Measurements from ENCODE around the gene TRPC4AP. TPM values are rescaled to one million over a fixed set of nuclear protein-coding genes. Genes with fewer than 3 reads are reported as not detected.

The TRPC4AP gene
- total RNA-seq, 2 experiments from 2014 or later, result 63.5 to 65.7 TPM

DNA sequence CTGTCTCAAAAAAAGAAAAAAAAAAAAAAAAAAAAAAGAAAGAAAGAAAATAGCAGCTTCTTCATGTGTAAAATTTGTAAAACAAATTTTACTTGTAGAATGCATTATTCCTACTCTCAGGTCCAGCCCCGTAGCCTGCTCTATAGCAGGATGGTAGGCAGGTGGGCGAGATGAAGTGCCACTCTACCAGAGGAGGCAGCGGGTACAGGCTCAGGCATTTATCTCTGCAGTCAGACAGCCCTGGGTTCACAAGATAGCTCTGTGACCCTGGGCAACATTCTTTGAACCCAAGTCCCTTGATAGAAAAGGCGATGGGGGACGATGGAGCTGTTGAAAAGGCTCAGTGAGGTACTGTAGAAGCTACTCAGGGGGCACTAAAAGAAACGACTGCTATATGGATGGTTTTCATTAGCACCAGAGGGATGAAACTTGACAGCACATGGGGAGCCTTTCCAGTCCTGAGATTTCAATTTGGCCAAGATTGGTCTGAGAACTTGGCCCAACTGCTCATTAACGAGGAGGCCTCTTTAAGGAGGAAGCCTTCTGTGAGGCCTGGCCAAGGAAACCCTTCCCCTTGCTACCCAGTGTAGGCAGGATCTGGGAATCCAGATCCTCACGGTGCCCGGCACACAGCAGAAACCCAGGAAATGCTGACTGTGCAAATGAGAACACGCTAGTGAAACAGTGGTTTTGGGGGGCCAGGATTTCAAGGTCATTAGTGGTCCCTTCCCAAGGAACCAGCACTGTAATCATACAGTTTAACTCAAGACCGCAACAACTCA is 73.8 kb downstream of the TRPC4AP start:
- Mint-ChIP-seq H3K27ac (no peak overlapping the region), H3K36me3 (ENCODE audit: low read depth) (peaks cover 35% of the 10 kb centered on the region), H3K27me3 (no peaks in the 10 kb centered on the region), H3K4me3 (no peak overlapping the region), H3K4me1 (no peaks in the 10 kb centered on the region), H3K9me3 (no peaks in the 10 kb centered on the region)
- POLR2A ChIA-PET, result interaction anchor here (1.1 kb wide), 1 partner anchor 20 kb away, joined by 4 read pairs; no protein-coding TSS in a partner anchor
- DNase-seq, result no peak
- CTCF ChIA-PET, result interaction anchor here (0.7 kb wide), 1 partner anchor 215 kb away, joined by 4 read pairs; no protein-coding TSS in a partner anchor

DNA sequence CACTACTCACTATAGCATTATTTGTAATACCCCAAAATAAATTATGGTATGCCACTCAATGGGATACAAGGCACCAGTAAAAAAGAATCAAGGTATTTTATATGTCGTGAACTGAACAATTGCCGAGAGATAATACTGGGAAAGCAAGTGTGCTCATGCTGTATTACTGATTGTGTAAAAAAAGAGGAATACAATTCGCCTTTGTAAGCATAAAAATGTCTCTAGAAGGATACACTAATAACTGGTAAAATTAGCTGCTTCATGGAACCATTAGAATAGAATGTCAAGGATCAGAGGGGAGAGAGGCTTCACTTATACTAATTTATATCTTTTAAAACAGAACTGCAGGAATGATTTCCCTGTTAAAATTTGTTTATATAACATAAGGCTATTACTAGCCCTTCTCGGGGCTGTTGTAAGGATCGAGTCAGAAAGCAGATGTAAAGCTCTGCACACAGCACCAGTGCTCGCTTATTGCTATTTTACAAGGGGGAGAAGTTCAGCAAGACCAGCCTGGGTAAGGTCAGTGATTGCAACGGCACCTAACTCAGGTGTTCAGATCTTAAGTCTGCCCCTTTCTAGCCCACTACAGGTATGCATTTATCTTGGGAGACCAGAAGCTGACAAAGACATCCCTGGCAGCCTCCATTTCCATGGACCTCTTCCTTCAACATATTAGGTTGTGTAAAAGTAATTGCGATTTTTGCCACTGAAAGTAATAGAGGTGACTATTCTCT is 75.3 kb downstream of the TRPC4AP start:
- no peaks in the 10 kb centered on the region for H3K4me1 Mint-ChIP-seq
- ChIA-PET CTCF (no interaction called here), POLR2A (no interaction called here)

DNA sequence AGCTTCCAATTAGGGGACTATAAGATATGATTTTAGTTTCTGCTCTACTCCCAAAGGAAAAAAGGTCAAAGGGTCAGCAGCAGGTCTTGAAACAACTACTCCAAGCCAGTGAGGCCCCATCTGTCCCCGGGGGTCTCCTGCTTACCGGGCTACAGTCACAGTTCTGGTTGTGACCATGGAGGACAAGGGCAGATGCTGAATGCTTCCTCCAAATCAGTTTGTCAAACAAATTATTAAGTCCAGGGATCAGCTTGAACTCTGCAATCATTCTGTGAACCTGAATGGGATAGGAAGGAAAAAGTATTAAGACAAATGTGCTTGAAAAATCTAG is 76.8 kb downstream of the TRPC4AP start:
- ChIA-PET CTCF (no interaction called here), POLR2A (no interaction called here)
- peaks cover 57% of the 10 kb centered on the region for H3K36me3 Mint-ChIP-seq (ENCODE audit: low read depth)

More for the DNA sequence above, 75.3 kb downstream of the TRPC4AP start:
- H3K27me3 Mint-ChIP-seq, result no peaks in the 10 kb centered on the region
- peaks cover 49% of the 10 kb centered on the region for H3K36me3 Mint-ChIP-seq (ENCODE audit: low read depth)
- H3K9me3 Mint-ChIP-seq, result no peaks in the 10 kb centered on the region
- H3K4me3 Mint-ChIP-seq, result no peak overlapping the region
- no peak for DNase-seq
- H3K27ac Mint-ChIP-seq, result no peak overlapping the region

DNA sequence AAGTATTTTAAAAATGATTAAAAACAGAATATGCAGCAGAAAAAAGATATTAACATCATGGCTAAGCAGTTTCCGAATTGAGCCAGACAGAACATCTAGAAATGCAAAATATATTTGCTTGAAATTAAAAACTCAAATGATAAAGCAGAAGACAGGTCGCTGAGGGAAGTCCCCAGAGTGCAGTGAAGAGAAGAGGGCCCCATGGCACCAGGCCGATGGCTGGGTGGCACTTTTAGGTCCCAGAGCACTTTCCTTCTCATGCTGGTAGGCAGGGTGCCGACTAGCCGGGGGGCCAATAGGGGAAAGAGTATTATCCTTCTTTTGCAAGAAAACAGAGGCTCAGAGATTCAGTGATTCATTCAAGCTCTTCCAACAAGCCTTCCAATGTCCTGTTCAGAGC is 78.1 kb downstream of the TRPC4AP start:
- no peak overlapping the region for H3K4me3 Mint-ChIP-seq
- ChIA-PET CTCF (no interaction called here), POLR2A (no interaction called here)
- no peaks in the 10 kb centered on the region for H3K27me3 Mint-ChIP-seq
- H3K4me1 Mint-ChIP-seq, result peaks cover 12% of the 10 kb centered on the region
- DNase-seq, result no peak
- no peaks in the 10 kb centered on the region for H3K9me3 Mint-ChIP-seq
- no peak overlapping the region for H3K27ac Mint-ChIP-seq
- H3K36me3 Mint-ChIP-seq (ENCODE audit: low read depth), result peaks cover 60% of the 10 kb centered on the region

More for the DNA sequence above, 76.8 kb downstream of the TRPC4AP start:
- no peak overlapping the region for H3K4me3 Mint-ChIP-seq
- peaks cover 2% of the 10 kb centered on the region for H3K4me1 Mint-ChIP-seq
- H3K27ac Mint-ChIP-seq, result no peak overlapping the region
- no peaks in the 10 kb centered on the region for H3K9me3 Mint-ChIP-seq
- H3K27me3 Mint-ChIP-seq, result no peaks in the 10 kb centered on the region
- peak; percentile 7 for DNase-seq

DNA sequence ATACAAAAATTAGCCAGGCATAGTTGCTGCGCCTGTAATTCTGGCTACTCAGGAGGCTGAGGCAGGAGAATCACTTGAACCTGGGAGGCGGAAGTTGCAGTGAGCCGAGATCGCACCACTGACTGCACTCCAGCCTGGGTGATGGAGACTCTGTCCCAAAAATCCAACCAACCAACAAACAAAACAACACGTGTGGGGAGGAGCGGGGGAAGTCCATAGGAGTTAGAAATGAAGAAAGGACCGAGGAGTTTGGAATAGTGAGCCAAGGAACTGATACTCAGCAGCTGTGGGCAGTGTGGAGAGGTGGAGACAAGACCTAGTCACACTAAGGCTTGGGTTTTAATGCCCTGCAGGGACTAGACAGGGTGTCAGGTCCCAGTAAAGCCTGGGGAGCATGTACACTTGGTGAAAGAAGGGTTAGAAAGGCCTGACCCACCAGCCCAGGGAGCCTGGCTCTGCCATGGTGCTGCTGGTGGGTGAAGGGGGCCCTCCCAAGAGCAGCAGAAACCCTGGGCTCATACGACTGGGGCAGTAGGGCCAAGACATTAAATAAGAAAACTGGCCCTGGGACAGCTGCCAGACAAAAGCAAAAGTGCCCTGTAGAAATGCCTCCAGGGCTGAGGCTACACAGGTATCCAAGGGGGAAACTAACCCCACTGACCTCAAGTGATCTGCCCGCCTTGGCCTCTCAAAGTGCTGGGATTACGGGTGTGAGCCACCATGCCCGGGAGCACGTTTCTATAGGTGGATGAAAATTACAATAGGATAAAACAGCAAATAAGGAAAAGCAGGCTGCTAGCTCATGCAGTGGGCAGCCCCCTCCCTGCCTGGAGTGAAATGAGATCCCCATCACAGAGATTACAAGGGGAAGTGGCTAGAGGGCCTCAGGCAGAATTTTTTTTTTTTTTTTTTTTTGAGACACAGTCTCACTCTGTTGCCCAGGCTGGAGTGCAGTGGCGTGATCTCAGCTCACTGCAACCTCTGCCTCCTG is 78.9 kb downstream of the TRPC4AP start:
- peak overlapping the region; percentile 32 for H3K27ac Mint-ChIP-seq
- ChIA-PET CTCF (no interaction called here), POLR2A (no interaction called here)
- H3K9me3 Mint-ChIP-seq, result no peaks in the 10 kb centered on the region
- no peak for DNase-seq
- H3K4me3 Mint-ChIP-seq, result no peak overlapping the region
- H3K4me1 Mint-ChIP-seq, result peaks cover 12% of the 10 kb centered on the region
- H3K36me3 Mint-ChIP-seq (ENCODE audit: low read depth), result peaks cover 68% of the 10 kb centered on the region
- no peaks in the 10 kb centered on the region for H3K27me3 Mint-ChIP-seq

DNA sequence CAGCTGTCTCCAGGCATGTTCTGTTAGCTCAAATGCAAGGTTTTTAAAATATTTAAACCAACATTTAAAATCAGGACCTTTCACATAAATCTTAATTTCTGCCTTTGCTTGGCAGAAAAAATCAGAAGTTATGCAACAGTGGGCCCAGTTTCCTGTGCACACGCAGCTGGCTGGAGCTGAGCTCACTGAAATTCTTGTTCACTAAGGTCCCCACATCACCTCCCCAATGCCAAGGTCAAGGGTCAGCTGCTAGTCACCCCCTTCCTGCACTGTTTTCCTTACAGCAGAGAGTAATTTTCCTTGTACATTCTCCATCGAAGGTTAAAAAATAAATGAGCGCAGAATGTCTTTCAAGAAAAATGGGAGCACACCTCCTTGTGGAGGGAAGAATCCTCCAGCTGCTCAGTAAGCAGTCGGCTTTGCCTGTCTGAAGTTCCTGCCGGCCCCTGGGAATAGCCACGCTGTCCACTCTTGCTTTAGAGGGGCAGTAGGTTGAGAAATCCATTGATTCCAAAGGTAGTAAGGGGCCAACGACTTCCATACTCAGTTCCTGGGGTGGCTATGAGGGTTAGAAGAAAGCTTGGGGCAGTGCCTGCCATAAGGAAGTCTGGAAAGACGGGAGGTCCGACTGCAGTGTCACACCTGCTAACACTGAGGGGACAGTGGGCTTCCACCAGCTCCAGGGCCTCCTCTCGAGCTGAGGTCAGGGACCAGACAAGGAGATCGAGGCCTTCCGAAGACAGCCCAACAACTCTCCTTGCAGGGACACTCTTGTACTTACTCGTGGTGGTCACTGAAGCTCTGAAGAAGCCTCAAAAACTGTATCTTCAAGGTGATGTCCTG is 80.2 kb downstream of the TRPC4AP start:
- POLR2A ChIA-PET, result no interaction called here
- Mint-ChIP-seq H3K27me3 (no peaks in the 10 kb centered on the region), H3K9me3 (no peaks in the 10 kb centered on the region), H3K4me1 (peaks cover 12% of the 10 kb centered on the region), H3K36me3 (ENCODE audit: low read depth) (peaks cover 76% of the 10 kb centered on the region), H3K27ac (no peak overlapping the region), H3K4me3 (no peak overlapping the region)
- no peak for DNase-seq
- CTCF ChIA-PET, result interaction anchor here (1.3 to 1.5 kb wide), 2 partner anchors 10 to 138 kb away, joined by 3 to 4 read pairs; no protein-coding TSS in a partner anchor

DNA sequence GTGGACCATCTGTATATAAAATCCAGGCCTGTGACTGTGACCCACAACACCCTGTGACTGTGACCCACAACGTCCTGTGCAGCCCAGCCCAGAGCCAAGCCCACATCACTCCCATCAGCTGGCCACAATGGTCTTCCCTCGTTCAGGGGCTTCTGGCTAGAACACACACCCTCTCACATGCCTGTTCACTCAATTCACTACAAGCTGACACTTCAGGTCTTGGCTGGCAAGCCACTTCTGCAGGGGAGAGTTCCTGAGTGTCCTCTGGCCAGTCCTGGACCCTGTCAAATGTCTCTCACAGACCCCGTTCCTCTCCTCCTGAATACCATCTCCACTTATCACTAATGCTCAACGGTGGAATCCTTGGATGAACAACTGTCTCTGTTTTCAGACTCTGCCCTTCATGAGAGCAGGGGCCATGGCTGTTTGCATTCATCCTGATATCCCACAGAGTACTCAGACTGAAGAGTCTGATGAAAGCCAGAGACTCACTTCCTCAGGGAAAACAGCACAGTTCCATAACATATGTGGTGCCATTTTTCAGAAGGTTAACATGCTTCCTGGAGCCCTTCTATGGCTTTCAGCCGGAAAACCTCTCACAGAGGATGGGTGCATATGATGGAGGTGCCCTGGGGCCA is 80.9 kb downstream of the TRPC4AP start:
- POLR2A ChIA-PET, result interaction anchor here (1.6 kb wide), 1 partner anchor 31 kb away, joined by 4 read pairs; no protein-coding TSS in a partner anchor
- Mint-ChIP-seq H3K27me3 (no peaks in the 10 kb centered on the region), H3K9me3 (no peaks in the 10 kb centered on the region), H3K4me3 (no peak overlapping the region), H3K36me3 (ENCODE audit: low read depth) (peaks cover 77% of the 10 kb centered on the region), H3K4me1 (peaks cover 12% of the 10 kb centered on the region), H3K27ac (no peak overlapping the region)
- CTCF ChIA-PET, result interaction anchor here (1.3 to 1.5 kb wide), 2 partner anchors 9 to 137 kb away, joined by 3 to 4 read pairs; no protein-coding TSS in a partner anchor
- no peak for DNase-seq

DNA sequence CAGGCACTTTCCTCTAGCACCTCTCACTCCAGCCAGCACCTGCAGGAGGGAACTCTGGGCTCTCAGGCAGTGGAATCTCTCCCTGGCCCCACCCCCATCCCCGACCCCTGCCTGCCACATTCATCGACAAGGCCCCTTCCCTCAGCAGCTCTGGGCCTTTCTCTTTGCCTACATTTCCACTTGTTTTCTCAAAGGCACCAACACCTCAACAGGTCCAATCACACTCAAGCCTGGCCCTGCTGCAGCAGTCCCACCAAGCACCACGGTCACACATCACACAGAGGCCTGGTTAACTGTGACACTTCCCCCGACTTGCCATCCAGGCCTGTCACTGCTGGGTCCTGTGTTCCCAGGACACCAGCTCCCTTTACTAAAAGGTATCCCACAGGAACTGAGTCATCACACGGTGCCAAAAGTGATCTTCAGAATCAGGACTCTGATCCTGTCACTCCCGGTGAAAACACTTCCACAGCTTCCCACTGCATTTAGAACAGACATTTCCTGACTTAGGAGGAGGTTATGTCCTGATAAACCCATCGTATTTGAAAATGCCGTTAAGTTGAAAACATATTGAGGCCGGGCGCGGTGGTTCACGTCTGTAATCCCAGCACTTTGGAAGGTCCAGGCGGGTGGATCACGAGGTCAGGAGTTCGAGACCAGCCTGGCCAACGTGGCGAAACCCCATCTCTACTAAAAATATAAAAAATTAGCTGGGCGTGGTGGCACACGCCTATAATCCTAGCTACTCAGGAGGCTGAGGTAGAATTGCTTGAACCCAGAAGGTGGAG is 82.0 kb downstream of the TRPC4AP start:
- peak overlapping the region; percentile 67 for H3K27ac Mint-ChIP-seq
- peaks cover 12% of the 10 kb centered on the region for H3K4me1 Mint-ChIP-seq
- ChIA-PET POLR2A (interaction anchor here (1.6 kb wide), 1 partner anchor 32 kb away, joined by 4 read pairs; no protein-coding TSS in a partner anchor), CTCF (interaction anchor here (1.3 to 1.5 kb wide), 2 partner anchors 8 to 136 kb away, joined by 3 to 4 read pairs; no protein-coding TSS in a partner anchor)
- no peaks in the 10 kb centered on the region for H3K27me3 Mint-ChIP-seq
- H3K36me3 Mint-ChIP-seq (ENCODE audit: low read depth), result peaks cover 79% of the 10 kb centered on the region
- H3K9me3 Mint-ChIP-seq, result no peaks in the 10 kb centered on the region
- DNase-seq, result no peak
- H3K4me3 Mint-ChIP-seq, result no peak overlapping the region

DNA sequence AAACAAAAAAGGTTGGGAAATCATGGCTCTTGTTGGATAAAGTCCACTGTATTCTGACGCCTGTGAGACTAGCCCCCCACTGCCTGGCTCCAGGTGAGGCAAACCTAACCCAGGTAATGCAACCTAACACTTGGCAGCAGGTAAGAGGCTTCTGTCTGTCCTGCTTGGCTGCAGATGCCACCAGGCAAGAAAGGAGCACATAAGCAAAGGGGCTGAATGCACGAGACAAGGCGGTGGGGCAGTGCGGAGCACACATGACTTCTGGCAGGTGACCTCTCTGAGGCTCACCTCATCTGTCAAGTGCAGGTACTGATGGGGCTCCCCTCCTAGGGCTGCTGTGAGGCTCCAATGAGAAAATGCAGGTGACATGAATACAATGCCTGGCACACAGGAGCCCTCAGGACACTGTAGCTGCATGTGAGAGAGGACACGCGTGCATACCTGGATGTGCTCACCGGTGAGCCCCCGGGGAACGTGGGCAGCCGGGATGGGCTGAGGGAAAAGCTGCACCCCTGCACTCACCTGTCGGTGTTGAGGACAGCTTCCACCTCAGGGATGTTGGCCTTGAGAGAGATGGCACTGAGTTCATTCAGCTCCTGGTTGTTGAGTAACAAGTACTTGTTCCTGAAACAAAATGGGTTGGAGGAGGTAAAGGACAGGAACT is 82.8 kb downstream of the TRPC4AP start:
- H3K36me3 Mint-ChIP-seq (ENCODE audit: low read depth), result peaks cover 80% of the 10 kb centered on the region
- no peak for DNase-seq
- ChIA-PET CTCF (no interaction called here), POLR2A (interaction anchor here (1.6 kb wide), 1 partner anchor 33 kb away, joined by 4 read pairs; no protein-coding TSS in a partner anchor)
- H3K4me3 Mint-ChIP-seq, result no peak overlapping the region
- H3K9me3 Mint-ChIP-seq, result no peaks in the 10 kb centered on the region
- peaks cover 12% of the 10 kb centered on the region for H3K4me1 Mint-ChIP-seq
- no peak overlapping the region for H3K27ac Mint-ChIP-seq
- H3K27me3 Mint-ChIP-seq, result no peaks in the 10 kb centered on the region

DNA sequence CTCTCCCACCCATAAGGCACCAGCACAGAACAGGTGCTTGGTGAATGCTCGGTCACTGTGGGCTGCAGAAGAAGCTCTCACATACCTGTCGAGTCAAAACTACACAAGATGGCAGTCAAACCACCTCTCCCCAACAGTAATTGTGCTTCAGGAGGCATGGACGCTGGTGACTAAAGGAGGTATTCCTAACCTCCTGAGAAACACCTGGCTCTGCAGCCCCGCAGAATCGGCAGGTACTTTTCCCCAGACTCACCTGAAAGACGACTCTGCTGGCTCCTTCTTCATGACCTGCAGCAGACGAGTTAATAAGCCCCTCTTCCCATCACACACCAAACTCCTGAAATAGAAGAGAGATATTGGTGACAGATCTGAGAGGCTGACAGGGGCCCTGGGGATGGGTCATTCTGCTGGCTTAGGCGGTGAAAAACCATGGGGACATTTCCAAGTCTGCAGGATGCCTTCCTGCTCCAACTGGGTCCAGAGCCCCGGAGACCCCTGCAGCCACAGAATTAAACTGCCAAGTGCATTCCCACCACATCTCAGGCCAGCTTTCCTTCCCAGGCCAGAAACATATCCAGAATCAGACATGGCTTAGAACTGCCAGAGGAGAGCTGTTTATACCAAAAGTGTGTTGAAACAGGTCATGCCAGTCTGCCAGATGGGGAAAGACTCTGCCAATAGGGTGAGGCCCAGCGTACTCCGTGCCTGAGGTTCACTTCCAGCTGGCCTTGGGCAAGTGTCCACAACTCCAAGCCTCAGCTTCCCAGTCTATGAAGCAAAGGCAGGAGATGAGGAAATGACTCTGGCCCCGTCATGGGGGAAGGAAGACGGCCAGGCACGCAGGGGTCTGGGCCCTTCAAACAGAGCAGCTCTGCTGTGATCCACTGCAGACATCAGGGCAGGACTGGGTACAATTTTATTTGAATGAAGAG is 83.9 kb downstream of the TRPC4AP start:
- no peak overlapping the region for H3K27ac Mint-ChIP-seq
- H3K4me1 Mint-ChIP-seq, result peaks cover 12% of the 10 kb centered on the region
- H3K27me3 Mint-ChIP-seq, result no peaks in the 10 kb centered on the region
- H3K36me3 Mint-ChIP-seq (ENCODE audit: low read depth), result peaks cover 76% of the 10 kb centered on the region
- H3K9me3 Mint-ChIP-seq, result no peaks in the 10 kb centered on the region
- POLR2A ChIA-PET, result no interaction called here
- H3K4me3 Mint-ChIP-seq, result no peak overlapping the region
- DNase-seq, result no peak
- CTCF ChIA-PET, result interaction anchor here (1.1 kb wide), 1 partner anchor 133 kb away, joined by 3 read pairs; no protein-coding TSS in a partner anchor
